Testis (tissue), 3 donors: Measurements from ENCODE around the gene GATAD2A. TPM values are rescaled to one million over a fixed set of nuclear protein-coding genes. Genes with fewer than 3 reads are reported as not detected.

Experiments used
- DNase-seq: peaks from one replicate; pipeline ENCODE4 v3.0.0-alpha.2; 2019
- H3K27ac ChIP-seq, 2 donors: fragments of 200-600 bp; sonication (generic); one replicate each; pipeline ENCODE4 v1.5.1; 2019
- H3K27me3 ChIP-seq: fragments of 200-600 bp; sonication (generic); one replicate; pipeline ENCODE4 v1.5.1; 2019
- H3K36me3 ChIP-seq: fragments of 200-600 bp; sonication (generic); one replicate; pipeline ENCODE4 v1.5.1; 2017; ENCODE audit warnings: low read depth; ENCODE audit errors: missing control alignments
- H3K4me1 ChIP-seq: fragments of 200-600 bp; sonication (generic); one replicate; pipeline ENCODE4 v1.5.1; 2019
- H3K4me3 ChIP-seq, 2 donors: fragments of 200-600 bp; sonication (generic); one replicate each; pipeline ENCODE4 v1.5.1; 2017 to 2019
- H3K9me3 ChIP-seq: fragments of 200-600 bp; sonication (generic); one replicate; pipeline ENCODE4 v1.5.1; 2017
- POLR2A ChIP-seq: fragments of 450-650 bp; IDR thresholded peaks from one replicate; pipeline ENCODE4 v1.6.1; 2017; ENCODE audit warnings: antibody characterized with exemption, mild to moderate bottlenecking, moderate library complexity
- WGBS, 2 donors: methylation state at CpG; one replicate each; pipeline ENCODE4 v1.1.5; 2018; 5-methylcytosine and 5-hydroxymethylcytosine counted together
- intact Hi-C: fragments of 100-400 bp; cut with DNase I; formaldehyde crosslinking; loops from one replicate; pipeline ENCODE4 v1.15.1; 2023; ENCODE audit warnings: low total_unique reads
- polyA plus RNA-seq: library from polyadenylated mRNA; stranded (reverse); fragments of 350-450 nt; fragmentation: Illumina TruSeq; extraction: RNeasy Lipid Tissue Mini Kit (QIAGEN cat#74804); gene quantifications from one replicate; pipeline ENCODE4 v1.2.3, GENCODE V29; 2014; ENCODE audit warnings: low read depth, low replicate concordance; ENCODE audit not compliant: insufficient read depth
- total RNA-seq, 2 donors: library from RNA; depleted of rRNA; stranded (reverse); fragments of >200 nt; gene quantifications; one replicate each; pipeline ENCODE4 v1.2.3, GENCODE V29; 2016
- TF ChIP-seq, protein P1 (sequence below), 3 experiments: fragments of 450-650 bp in 2 of 3; fragments of 200-600 bp in 1 of 3; sonication (generic) in 1 of 3; IDR thresholded peaks; one replicate each; pipeline ENCODE4 v1.5.1; 2016 to 2019; ENCODE audit warnings: antibody characterized with exemption in 3 of 3, mild to moderate bottlenecking in 2 of 3, moderate library complexity in 1 of 3

Gene GATAD2A
- total and polyA plus RNA-seq, 3 donors from 2014 or later: 109 to 197 (median 163) TPM

DNA sequence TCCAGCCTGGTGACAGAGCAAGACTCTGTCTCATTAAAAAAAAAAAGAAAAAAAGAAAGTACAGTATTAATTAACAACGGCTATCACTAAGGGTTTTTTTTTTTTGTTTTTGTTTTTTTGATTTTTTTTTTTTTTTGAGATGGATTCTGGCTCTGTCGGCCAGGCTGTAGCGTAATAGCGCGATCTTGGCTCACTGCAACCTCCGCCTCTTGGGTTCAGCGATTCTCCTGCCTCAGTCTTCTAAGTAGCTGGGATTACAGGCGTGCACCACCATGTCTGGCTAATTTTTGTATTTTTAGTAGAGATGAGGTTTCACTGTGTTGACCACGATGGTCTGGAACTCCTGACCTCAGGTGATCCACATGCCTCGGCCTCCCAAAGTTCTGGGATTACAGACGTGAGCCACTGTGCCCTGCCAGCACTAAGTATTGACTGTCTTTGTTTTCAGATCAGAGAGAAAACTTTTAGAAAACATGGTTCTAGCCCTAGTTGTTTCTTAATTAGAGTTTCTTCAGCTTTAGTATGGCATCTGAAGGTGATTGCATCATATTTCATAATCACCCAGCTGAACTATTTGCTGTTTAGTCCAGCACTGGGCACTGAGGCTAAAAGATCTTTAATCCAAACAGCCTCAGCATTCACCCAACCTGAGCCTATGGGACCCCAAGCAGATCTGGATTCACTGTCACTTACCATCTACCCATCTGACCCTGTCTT, 2.7 kb upstream of the GATAD2A start:
- no peaks in the 10 kb centered on the region for H3K36me3 ChIP-seq
- peak overlapping the region; percentile 2 to 93 for H3K27ac ChIP-seq
- H3K27me3 ChIP-seq: no peaks in the 10 kb centered on the region
- intact Hi-C loops: no loop called here
- WGBS, 2 donors: 87 to 88% methylated on average over 11 of the region's 11 CpGs
- no peak overlapping the region for H3K4me3 ChIP-seq
- no peaks in the 10 kb centered on the region for H3K9me3 ChIP-seq
- no peak for DNase-seq
- peaks cover 43% of the 10 kb centered on the region for H3K4me1 ChIP-seq
- TF ChIP-seq, protein P1, sequence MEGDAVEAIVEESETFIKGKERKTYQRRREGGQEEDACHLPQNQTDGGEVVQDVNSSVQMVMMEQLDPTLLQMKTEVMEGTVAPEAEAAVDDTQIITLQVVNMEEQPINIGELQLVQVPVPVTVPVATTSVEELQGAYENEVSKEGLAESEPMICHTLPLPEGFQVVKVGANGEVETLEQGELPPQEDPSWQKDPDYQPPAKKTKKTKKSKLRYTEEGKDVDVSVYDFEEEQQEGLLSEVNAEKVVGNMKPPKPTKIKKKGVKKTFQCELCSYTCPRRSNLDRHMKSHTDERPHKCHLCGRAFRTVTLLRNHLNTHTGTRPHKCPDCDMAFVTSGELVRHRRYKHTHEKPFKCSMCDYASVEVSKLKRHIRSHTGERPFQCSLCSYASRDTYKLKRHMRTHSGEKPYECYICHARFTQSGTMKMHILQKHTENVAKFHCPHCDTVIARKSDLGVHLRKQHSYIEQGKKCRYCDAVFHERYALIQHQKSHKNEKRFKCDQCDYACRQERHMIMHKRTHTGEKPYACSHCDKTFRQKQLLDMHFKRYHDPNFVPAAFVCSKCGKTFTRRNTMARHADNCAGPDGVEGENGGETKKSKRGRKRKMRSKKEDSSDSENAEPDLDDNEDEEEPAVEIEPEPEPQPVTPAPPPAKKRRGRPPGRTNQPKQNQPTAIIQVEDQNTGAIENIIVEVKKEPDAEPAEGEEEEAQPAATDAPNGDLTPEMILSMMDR (IDR thresholded peaks at IDR 0.05): no peak
- TF ChIP-seq POLR2A: no peak

GRCh38 chr19:19403373-19403901, 2.0 kb upstream of the GATAD2A start:
- H3K27ac ChIP-seq: peak overlapping the region; percentile 2 to 93
- H3K4me1 ChIP-seq: peaks cover 45% of the 10 kb centered on the region
- no peaks in the 10 kb centered on the region for H3K9me3 ChIP-seq
- H3K36me3 ChIP-seq: no peaks in the 10 kb centered on the region
- intact Hi-C loops: no loop called here
- WGBS, 2 donors: 69 to 71% methylated on average over 5 of the region's 5 CpGs
- no peaks in the 10 kb centered on the region for H3K27me3 ChIP-seq
- H3K4me3 ChIP-seq: no peak overlapping the region
- DNase-seq: no peak
- TF ChIP-seq POLR2A: no peak
- TF ChIP-seq, protein P1 (IDR thresholded peaks at IDR 0.05): no peak

DNA sequence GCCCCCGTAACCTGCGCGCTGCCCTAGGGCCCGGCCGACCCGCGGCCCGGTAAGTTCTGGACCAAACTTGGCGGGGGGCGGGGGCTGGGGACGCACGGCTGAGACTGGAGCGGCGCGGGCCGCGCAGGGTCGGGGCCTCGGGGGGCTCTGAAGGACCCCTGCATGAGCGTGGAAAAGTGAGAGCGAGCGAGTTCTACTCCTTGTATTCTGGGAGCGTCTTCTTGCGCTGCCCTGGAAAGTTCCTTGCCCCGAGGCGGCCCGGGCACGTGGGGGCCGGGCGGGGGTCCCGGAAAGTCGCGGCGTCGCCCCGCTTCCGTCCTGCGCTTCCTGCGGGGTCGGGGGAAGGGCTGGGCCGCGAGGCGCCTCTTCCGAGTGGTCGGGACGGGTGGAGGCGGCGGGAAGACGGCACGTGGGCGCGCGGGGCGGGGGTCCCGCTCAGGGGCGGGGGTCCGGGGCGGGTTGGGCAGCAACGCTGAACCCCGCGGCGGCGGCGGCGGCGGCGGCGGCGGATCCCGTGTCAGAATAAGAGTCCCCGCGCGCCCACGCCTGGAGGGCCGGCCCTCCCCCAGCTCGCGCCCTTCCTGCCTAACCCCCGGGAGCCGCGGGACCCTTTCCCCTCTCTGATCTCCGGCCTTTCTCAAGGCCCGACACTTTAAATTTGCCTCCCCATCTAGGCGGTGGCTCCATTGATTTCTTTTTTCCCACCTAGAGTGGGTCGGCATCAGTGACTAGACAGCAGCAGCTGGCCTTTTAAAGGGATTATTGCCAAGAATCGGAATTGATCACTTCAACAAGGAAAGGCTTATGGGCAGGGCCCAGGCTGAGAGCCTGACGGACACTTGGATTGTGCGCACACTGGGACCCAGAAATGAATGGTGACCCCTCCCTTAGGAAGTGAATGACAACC, 749 bp downstream of the GATAD2A start:
- TF ChIP-seq, protein P1 (IDR thresholded peaks at IDR 0.05): no peak
- TF ChIP-seq POLR2A: no peak
- intact Hi-C loops: no loop called here
- H3K4me1 ChIP-seq: peaks cover 49% of the 10 kb centered on the region

GRCh38 chr19:19406878-19407632, 1.6 kb downstream of the GATAD2A start:
- 3 to 4% methylated on average over 12 of the region's 12 CpGs for WGBS, 2 donors
- Histone ChIP-seq H3K4me3 (peak overlapping the region; percentile 93 to 94), H3K4me1 (peaks cover 55% of the 10 kb centered on the region), H3K27me3 (no peaks in the 10 kb centered on the region), H3K27ac (peak overlapping the region; percentile 23 to 93), H3K36me3 (no peaks in the 10 kb centered on the region), H3K9me3 (no peaks in the 10 kb centered on the region)
- DNase-seq: peak; percentile 68
- intact Hi-C loops: no loop called here
- TF ChIP-seq, protein P1 (IDR thresholded peaks at IDR 0.05): peak in 2 of 3 experiments; percentile 11 to 21
- no peak for TF ChIP-seq POLR2A

More for the DNA sequence above, 749 bp downstream of the GATAD2A start:
- Histone ChIP-seq H3K27me3 (no peaks in the 10 kb centered on the region), H3K4me3 (peak overlapping the region; percentile 93 to 94), H3K9me3 (no peaks in the 10 kb centered on the region), H3K27ac (peak overlapping the region; percentile 78 to 93), H3K36me3 (no peaks in the 10 kb centered on the region)
- peak; percentile 54 for DNase-seq
- WGBS, 2 donors: 0 to 1% methylated on average over 12 to 40 of the region's 87 CpGs
